Lung (tissue), 12 donors: ENCODE measurements around the gene NUCB1. TPM values are rescaled to one million over a fixed set of nuclear protein-coding genes. Genes with fewer than 3 reads are reported as not detected.

Experiments used
- ATAC-seq: fragments of 200-7000 bp; cut with Tn5 transposase; one replicate; pipeline ENCODE4 v1.9.1; 2020; ENCODE audit warnings: moderate number of reproducible peaks; ENCODE audit not compliant: insufficient read depth, low FRiP score
- DNase-seq, 3 donors: peaks; one replicate each; pipeline ENCODE4 v3.0.0-alpha.2; 2013 to 2017
- H3K27ac ChIP-seq, 2 donors: one replicate each; pipeline ENCODE4 v1.5.1; 2013; ENCODE audit warnings: mild to moderate bottlenecking in 2 of 2, moderate library complexity in 2 of 2, control low read depth in 1 of 2, inconsistent platforms in 1 of 2, low read depth in 1 of 2, low read length in 1 of 2
- H3K27me3 ChIP-seq, 3 donors: one replicate each; pipeline ENCODE4 v1.5.1; 2013; ENCODE audit warnings: low read length in 2 of 3; ENCODE audit not compliant: control insufficient read depth in 3 of 3, insufficient read depth in 3 of 3
- H3K36me3 ChIP-seq, 4 donors: one replicate each; pipeline ENCODE4 v1.5.1; 2013; ENCODE audit warnings: low read length in 4 of 4, mild to moderate bottlenecking in 1 of 4, moderate library complexity in 1 of 4; ENCODE audit not compliant: control insufficient read depth in 4 of 4, insufficient read depth in 4 of 4
- H3K4me1 ChIP-seq, 5 donors: one replicate each; pipeline ENCODE4 v1.5.1; 2013; ENCODE audit warnings: low read length in 5 of 5, mild to moderate bottlenecking in 2 of 5, moderate library complexity in 1 of 5; ENCODE audit not compliant: control insufficient read depth in 5 of 5, insufficient read depth in 5 of 5
- H3K4me3 ChIP-seq: one replicate; pipeline ENCODE4 v1.5.1; 2013; ENCODE audit warnings: mild to moderate bottlenecking, control low read depth, moderate library complexity
- H3K9ac ChIP-seq, 2 donors: one replicate each; pipeline ENCODE4 v1.5.1; 2013; ENCODE audit warnings: low read length in 2 of 2, control low read depth in 1 of 2; ENCODE audit not compliant: insufficient read depth in 1 of 2
- H3K9me3 ChIP-seq, 4 donors: one replicate each; pipeline ENCODE4 v1.5.1; 2013; ENCODE audit warnings: low read length in 3 of 4, mild to moderate bottlenecking in 1 of 4, moderate library complexity in 1 of 4; ENCODE audit not compliant: control insufficient read depth in 4 of 4, insufficient read depth in 3 of 4
- CTCF ChIP-seq: IDR thresholded peaks from 2 replicates; pipeline ENCODE4 v1.5.1; 2012; ENCODE audit warnings: mild to moderate bottlenecking; ENCODE audit errors: control extremely low read depth, extremely low read depth
- WGBS, 2 donors: extraction: QIAGEN DNeasy Blood & Tissue Kit; methylation state at CpG; one replicate each; pipeline ENCODE4 v1.1.7; 2013; 5-methylcytosine and 5-hydroxymethylcytosine counted together
- polyA plus RNA-seq, 2 donors: library from polyadenylated mRNA; stranded (reverse); fragments of 200-250 nt; gene quantifications; one replicate each; pipeline ENCODE4 v1.2.1, GENCODE V29; 2013
- total RNA-seq, 2 donors: library from RNA; depleted of rRNA in 1 of 2; stranded (reverse); fragments of >200 nt in 1 of 2; gene quantifications; one replicate each; pipeline ENCODE4 v1.2.1, GENCODE V29; 2014 to 2021
- donor health status: control.
- donor health status: control.
- donor health status: Bipolar disorder and iron deficiency.
- donor health status: healthy.
- donor health status: DM: yes; HTN: yes; CAD: no.

The NUCB1 gene
- total and polyA plus RNA-seq, 4 donors: 214 to 367 (median 354) TPM

DNA sequence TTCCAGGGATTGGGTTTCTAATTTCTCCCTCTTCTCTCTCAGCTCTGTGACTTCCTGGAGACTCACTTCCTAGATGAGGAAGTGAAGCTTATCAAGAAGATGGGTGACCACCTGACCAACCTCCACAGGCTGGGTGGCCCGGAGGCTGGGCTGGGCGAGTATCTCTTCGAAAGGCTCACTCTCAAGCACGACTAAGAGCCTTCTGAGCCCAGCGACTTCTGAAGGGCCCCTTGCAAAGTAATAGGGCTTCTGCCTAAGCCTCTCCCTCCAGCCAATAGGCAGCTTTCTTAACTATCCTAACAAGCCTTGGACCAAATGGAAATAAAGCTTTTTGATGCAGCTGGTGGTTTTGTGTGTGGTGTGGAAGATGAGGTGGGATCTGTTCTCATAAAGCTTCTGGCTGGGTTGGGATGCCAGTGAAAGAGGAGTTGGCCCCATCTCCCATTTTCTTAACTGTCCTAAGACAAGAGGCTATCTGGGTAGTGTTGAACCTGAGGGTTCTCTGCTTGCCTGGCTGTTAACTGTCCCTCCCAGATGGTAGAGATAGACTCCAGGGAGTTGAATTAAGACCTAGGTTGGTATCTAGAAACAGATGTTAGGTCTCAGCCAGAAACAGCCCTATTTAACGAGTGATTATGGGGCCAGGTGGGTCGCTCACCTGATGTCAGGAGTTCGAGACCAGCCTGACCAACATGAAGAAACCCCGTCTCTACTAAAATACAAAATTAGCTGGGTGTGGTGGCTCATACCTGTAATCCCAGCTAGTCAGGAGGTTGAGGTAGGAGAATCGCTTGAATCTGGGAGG lies 66.6 kb downstream of the NUCB1 start:
- ATAC-seq: no peak
- Histone ChIP-seq H3K4me3 (peak overlapping the region; percentile 88), H3K36me3 (peaks cover 4 to 51% (median 20%) of the 10 kb centered on the region in 4 donors), H3K9ac (peak overlapping the region in 1 of 2 donors; percentile 40), H3K27me3 (no peaks in the 10 kb centered on the region), H3K4me1 (peaks cover 5 to 35% (median 16%) of the 10 kb centered on the region in 5 donors), H3K27ac (peak overlapping the region in 1 of 2 donors; percentile 79), H3K9me3 (no peaks in the 10 kb centered on the region)
- TF ChIP-seq CTCF: no peak
- 68 to 74% methylated on average over 10 of the region's 10 CpGs for WGBS, 2 donors
- DNase-seq: no peak

DNA sequence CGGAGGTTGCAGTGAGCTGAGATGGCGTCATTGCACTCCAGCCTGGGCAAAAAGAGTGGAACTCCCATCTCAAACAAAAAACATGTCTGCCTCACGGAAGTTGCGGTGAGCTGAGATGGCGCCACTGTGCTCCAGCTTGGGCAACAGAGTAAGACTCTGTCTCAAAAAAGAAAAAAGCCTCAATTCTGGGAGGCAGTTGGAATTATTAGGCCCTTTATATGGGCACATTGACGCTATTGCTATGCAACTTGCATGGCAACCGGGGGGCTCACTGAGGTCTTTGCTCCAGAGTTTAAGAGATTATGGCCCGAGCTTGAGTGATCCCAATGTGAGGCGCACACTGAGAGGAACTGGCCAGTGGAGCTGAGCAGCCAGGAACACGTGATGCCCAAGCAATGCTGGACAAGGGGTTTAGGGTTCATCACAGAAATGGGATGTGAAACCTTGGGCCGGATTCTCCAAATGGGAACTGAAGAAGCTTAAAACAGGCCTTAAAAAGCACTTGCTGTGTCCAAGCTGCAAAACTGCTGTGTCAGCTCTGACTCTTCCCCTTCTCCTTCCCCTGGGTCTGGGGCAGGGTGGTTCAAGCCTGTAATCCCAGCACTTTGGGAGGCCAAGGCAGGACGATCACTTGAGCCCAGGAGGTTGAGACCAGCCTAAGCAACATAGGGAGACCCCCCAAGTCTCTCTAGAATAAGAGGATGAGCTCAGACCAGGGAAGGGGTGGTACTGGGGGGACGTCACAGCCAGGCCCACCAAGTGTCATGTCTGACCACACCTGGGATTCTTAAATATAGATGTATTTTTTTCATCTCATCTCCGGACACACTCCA lies 67.5 kb downstream of the NUCB1 start:
- DNase-seq (peak in 2 of 3 donors; percentile 29 to 39), ATAC-seq (no peak)
- Histone ChIP-seq H3K9ac (no peak overlapping the region), H3K4me1 (peaks cover 5 to 30% (median 16%) of the 10 kb centered on the region in 5 donors), H3K27ac (peak overlapping the region in 1 of 2 donors; percentile 79), H3K27me3 (no peaks in the 10 kb centered on the region), H3K9me3 (no peaks in the 10 kb centered on the region), H3K36me3 (peaks cover 5 to 51% (median 21%) of the 10 kb centered on the region in 4 donors), H3K4me3 (no peak overlapping the region)
- WGBS, 2 donors: 60 to 71% methylated on average over 14 of the region's 14 CpGs
- no peak for TF ChIP-seq CTCF

DNA sequence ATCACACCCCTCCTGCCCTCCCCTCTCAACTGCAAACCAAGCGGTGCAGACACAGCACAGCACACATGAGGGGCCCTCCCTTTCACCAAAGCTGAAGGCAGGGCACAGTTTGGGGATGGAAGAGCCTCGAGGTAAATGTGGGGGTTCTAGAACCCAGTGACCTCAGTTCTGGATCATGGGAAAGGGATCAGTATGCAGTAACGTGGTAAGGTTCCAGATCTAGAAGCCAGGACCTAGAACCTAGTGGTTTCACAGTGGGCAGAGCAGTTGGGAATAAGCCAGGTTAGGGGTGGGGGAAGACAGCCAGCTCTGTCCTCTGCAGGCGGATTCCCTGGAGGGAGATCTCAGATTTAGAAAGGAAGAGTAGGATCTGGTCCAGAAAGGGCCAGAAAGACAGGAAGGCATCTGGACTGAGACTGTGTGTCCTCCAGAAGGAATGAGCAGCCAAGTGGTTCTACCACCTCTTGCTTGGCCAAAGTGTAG lies 68.1 kb downstream of the NUCB1 start:
- ATAC-seq: no peak
- Histone ChIP-seq H3K9ac (no peak overlapping the region), H3K9me3 (no peaks in the 10 kb centered on the region), H3K4me3 (no peak overlapping the region), H3K27me3 (no peaks in the 10 kb centered on the region), H3K36me3 (peaks cover 10 to 51% (median 22%) of the 10 kb centered on the region in 4 donors), H3K4me1 (peaks cover 3 to 27% (median 14%) of the 10 kb centered on the region in 5 donors), H3K27ac (peak overlapping the region in 1 of 2 donors; percentile 55)
- WGBS, 2 donors: 66 to 76% methylated on average over 4 of the region's 4 CpGs
- no peak for TF ChIP-seq CTCF
- DNase-seq: no peak
